ENCODE measurements around the gene PNMA5.
"Not testable (repeated sequence)": the region's sequence is repeated elsewhere in the genome, so short reads cannot be mapped to it uniquely, and the experiment has no call there.

PNMA5 gene

DNA sequence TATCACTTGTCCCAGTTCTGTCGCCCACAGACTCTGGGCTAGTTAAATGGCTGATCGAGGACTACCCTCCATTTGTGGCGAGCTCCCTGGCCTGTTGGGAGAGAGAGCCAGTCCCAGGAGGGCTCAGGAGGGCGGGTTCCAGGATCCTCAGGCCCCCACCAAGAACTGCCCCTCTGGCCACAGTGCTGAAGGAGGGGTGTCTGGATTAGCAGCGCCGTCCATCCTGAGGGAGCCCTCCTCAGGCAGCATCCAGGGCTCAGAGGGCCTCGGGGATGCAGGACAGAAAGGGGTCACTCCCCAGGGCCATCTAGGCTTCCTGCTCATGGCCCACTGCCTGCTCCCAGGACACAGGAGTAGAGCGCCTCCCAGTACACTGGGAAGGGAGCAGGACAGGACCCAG is 6.1 kb downstream of the PNMA5 start:
- no peak overlapping the region for H3K27ac ChIP-seq
- TF ChIP-seq ZFX (IDR thresholded peaks at IDR 0.05) = no peak
- TF ChIP-seq, protein P1, sequence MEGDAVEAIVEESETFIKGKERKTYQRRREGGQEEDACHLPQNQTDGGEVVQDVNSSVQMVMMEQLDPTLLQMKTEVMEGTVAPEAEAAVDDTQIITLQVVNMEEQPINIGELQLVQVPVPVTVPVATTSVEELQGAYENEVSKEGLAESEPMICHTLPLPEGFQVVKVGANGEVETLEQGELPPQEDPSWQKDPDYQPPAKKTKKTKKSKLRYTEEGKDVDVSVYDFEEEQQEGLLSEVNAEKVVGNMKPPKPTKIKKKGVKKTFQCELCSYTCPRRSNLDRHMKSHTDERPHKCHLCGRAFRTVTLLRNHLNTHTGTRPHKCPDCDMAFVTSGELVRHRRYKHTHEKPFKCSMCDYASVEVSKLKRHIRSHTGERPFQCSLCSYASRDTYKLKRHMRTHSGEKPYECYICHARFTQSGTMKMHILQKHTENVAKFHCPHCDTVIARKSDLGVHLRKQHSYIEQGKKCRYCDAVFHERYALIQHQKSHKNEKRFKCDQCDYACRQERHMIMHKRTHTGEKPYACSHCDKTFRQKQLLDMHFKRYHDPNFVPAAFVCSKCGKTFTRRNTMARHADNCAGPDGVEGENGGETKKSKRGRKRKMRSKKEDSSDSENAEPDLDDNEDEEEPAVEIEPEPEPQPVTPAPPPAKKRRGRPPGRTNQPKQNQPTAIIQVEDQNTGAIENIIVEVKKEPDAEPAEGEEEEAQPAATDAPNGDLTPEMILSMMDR (conservative IDR thresholded peaks at IDR 0.05) = no peak

DNA sequence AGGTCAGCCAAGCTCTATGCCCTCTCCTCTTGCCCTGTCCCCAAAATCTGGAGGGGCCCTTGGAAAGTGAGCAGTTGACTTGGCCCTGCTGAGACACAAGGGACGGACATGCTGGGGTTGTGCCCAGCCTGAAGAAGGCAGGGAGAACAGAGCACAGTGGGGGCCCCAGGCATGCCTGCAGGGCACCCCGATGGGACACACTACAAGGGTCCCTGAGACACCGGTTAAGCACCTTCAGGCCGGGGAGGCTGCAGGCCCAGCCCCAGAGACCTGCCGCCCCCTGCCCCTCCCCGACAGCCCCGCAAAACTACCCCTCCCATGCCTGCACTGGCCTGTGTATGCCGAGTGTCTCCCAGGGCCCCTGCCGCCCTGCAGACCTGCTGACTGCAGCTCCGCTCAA is 6.8 kb downstream of the PNMA5 start:
- not testable (repeated sequence) for H3K27ac ChIP-seq

DNA sequence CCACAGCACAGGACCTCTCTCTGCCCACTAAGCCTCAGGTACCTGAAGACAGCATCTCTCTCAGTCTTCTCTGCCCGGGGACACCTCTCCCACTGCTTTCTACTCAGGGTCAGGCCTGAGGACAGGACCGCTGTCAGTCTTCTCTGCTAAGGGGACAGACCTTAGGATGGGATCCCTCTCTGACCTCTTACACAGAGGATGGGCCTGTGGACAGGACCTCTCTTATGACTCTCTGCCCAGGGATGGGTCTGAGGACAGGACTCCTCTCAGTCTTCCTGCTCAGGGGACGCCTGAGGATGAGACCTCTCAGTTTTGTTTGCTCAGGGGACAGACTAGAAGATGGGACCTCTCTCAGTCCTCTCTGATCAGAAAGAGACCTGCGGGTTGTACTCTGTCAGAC is 8.5 kb downstream of the PNMA5 start:
- H3K27ac ChIP-seq = not testable (repeated sequence)

DNA sequence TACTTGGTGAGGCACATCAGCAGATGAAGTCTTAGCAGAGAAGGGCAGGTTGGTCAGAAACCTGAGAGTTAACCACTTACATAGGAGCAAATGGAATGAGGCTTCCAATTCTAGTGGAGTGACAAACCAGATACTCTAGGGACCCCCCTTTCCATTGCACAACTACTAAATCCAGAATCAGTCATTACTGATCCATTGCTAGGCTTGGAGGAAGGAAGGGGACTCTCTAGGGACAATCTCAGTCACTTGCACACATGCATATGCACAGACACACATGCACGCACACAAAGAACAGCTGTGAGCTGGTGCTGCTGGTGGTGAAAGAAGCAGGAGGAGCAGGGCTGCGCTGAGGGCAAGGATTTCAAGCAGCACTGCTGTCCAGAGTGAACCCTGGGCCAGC is 25.7 kb downstream of the PNMA5 start:
- TF ChIP-seq, protein P1 (conservative IDR thresholded peaks at IDR 0.05) = no peak
- TF ChIP-seq ZFX (IDR thresholded peaks at IDR 0.05) = no peak
- H3K27ac ChIP-seq = no peak overlapping the region

DNA sequence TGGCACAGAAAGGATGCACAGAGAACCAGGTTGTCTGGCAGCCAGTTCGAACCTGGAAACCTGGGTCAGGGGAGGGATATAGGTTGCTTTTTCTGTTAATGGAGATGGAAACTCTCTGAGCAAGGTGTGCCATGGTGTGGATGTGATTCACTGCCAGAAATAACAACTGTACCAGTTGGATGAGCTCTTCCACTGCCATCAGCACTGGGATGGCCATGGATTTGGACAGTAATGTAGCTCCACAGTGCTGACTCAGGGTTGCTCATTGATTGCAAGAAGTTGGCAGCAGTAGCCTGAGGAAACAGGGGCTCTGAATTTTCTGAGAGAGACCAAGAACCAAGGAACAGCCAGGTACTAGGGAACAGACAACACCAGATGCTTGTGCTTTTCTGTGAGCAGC is 33.8 kb downstream of the PNMA5 start:
- TF ChIP-seq, protein P1 (conservative IDR thresholded peaks at IDR 0.05) = no peak
- TF ChIP-seq ZFX (IDR thresholded peaks at IDR 0.05) = no peak
- no peak overlapping the region for H3K27ac ChIP-seq

DNA sequence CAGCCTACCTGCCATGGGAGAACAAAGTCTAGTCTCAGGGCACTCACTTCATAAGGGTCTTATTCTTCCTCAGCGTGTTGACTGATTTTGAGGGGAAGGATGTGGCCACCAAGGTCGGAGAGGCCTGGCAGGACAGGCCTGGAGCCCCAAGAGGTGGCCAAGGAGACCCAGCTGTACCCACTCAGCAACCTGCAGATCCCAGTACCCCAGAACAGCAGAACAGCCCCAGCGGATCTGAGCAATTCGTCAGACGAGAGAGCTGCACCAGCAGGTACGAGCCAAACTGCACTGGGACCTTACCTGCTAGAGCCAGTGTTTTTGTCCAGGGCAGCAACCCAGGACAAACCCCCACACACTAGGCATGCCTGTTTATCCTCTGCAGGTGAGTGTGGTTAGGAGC is 34.3 kb downstream of the PNMA5 start:
- H3K27ac ChIP-seq = no peak overlapping the region; the same call in 1 of the 2 replicates
- TF ChIP-seq, protein P1 (conservative IDR thresholded peaks at IDR 0.05) = no peak
- TF ChIP-seq ZFX (IDR thresholded peaks at IDR 0.05) = no peak

DNA sequence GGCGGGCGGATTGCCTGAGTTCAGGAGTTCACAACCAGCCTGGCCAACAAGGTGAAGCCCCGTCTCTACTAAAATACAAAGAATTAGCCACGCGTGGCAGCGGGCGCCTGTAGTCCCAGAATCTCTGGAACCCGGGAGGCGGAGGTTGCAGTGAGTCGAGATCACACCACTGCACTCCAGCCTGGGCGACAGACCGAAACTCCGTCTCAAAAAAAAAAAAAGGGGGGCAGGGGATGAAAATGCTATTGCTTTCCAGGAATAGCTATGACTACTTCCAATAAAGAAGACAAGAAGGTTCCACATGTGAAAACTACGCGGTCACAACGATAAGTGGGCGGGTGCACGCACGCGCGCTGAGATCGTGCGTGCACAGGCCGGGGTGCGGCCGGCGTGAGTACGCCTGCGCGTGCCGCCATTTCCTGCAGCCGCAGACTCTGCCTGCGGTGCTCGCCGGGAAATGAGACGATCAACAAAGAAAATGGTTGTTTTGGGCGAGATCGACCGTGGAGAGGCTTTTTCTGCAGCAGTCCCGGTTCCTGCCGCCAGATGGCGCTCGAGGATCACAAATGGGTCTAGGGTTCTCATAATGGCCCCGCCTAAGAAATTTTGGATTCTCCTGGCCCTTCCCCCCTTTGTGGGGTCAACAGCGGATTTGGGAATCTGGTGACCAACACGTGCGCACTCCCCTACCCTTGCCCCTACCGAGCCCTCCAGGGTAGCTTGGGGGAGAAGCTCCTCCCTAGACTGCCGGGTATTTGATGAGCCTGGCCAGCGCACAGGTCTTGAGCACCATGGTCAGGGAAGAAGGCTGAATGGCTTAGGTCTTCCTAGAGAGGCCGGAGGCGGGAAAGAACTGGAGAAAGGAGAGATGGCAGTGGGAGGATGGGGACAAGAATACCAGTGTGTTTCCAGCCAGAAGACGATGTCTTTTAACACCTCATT is 35.1 kb downstream of the PNMA5 start:
- peak overlapping the region; percentile 59 for H3K27ac ChIP-seq
- TF ChIP-seq, protein P1 (conservative IDR thresholded peaks at IDR 0.05) = peak; percentile 78
- TF ChIP-seq ZFX (IDR thresholded peaks at IDR 0.05) = no peak

DNA sequence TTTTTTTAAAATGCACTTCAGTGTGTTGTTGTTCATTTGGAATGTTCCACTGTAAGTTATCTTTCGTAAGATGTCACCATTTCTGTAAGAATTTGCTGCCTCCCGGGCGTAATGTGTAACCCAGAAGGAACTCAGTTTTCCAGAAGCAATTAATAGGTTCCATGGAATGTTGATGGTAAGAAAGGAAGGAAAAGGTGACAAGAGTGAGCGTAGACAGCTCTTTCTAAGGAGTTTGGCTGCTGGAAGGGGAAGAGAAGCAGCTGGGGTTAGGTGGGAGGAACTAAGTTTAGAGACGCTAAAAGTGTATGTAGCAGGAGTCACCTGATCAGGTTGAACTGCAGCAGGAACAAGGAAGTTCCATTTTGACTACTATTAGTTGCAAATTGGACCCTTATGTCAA is 35.9 kb downstream of the PNMA5 start:
- TF ChIP-seq, protein P1 (conservative IDR thresholded peaks at IDR 0.05) = no peak
- no peak for TF ChIP-seq ZFX (IDR thresholded peaks at IDR 0.05)
- peak overlapping the region; percentile 59 for H3K27ac ChIP-seq
